Measurements from ENCODE around the gene PGAP6.
"Not testable (repeated sequence)": the region's sequence is repeated elsewhere in the genome, so short reads cannot be mapped to it uniquely, and the experiment has no call there.

PGAP6 gene

GRCh38 chr16:379183-379960, 2.4 kb downstream of the PGAP6 start:
- DNase-seq = no peak

GRCh38 chr16:378821-379182, 3.0 kb downstream of the PGAP6 start:
- DNase-seq = no peak

GRCh38 chr16:378113-378820, 3.5 kb downstream of the PGAP6 start:
- DNase-seq = not testable (repeated sequence)

- DNase-seq = no peak
Measured at GRCh38 chr16:377419-377951, 4.3 kb downstream of the PGAP6 start.

- DNase-seq = no peak
Measured at GRCh38 chr16:376817-377418, 4.9 kb downstream of the PGAP6 start.

- no peak for DNase-seq
Measured at GRCh38 chr16:375927-376816, 5.6 kb downstream of the PGAP6 start.

GRCh38 chr16:375212-375611, 6.6 kb downstream of the PGAP6 start:
- no peak for DNase-seq

GRCh38 chr16:374616-374926, 7.2 kb downstream of the PGAP6 start:
- DNase-seq = no peak

- no peak for DNase-seq
Measured at GRCh38 chr16:373848-374615, 7.7 kb downstream of the PGAP6 start.

- DNase-seq = no peak
Measured at GRCh38 chr16:373020-373598, 8.7 kb downstream of the PGAP6 start.

- DNase-seq = no peak
Measured at GRCh38 chr16:372302-372983, 9.3 kb downstream of the PGAP6 start.

GRCh38 chr16:371515-372301, 10.1 kb downstream of the PGAP6 start:
- no peak for DNase-seq

GRCh38 chr16:370979-371514, 10.7 kb downstream of the PGAP6 start:
- no peak for DNase-seq

- peak; percentile 94 to 95 for DNase-seq
Measured at GRCh38 chr16:370443-370842, 11.3 kb downstream of the PGAP6 start, which contains the start of gene MRPL28. MRPL28 (minus strand) TSS chr16:370538; CDS start chr16:370218, 320 bp downstream.

- DNase-seq = no peak
Measured at GRCh38 chr16:369866-370436, 11.8 kb downstream of the PGAP6 start.

- DNase-seq = no peak
Measured at GRCh38 chr16:369275-369865, 12.4 kb downstream of the PGAP6 start.

GRCh38 chr16:368388-369158, 13.2 kb downstream of the PGAP6 start:
- DNase-seq = no peak

- no peak for DNase-seq
Measured at GRCh38 chr16:367333-367903, 14.4 kb downstream of the PGAP6 start.

Data from CD4-positive, alpha-beta T cell treated with Interleukin-4 for 1 hour (primary cell).